Upper lobe of right lung (tissue), 1 donor: ENCODE measurements around the gene BMPR1B. TPM values are rescaled to one million over a fixed set of nuclear protein-coding genes. Genes with fewer than 3 reads are reported as not detected.

Experiments
- ATAC-seq: fragments of 200-7000 bp; cut with Tn5 transposase; one replicate; pipeline ENCODE4 v1.9.1; 2020; ENCODE audit warnings: mild to moderate bottlenecking, moderate library complexity
- DNase-seq: peaks from one replicate; pipeline ENCODE4 v3.0.0-alpha.2; 2020
- H3K27ac ChIP-seq: fragments of 200-600 bp; one replicate; pipeline ENCODE4 v1.8.0; 2022
- H3K27me3 ChIP-seq: fragments of 200-600 bp; one replicate; pipeline ENCODE4 v1.8.0; 2022; ENCODE audit warnings: mild to moderate bottlenecking
- H3K36me3 ChIP-seq: fragments of 200-600 bp; one replicate; pipeline ENCODE4 v1.8.0; 2022
- H3K4me1 ChIP-seq: fragments of 200-600 bp; one replicate; pipeline ENCODE4 v1.8.0; 2022
- H3K4me3 ChIP-seq: fragments of 200-600 bp; one replicate; pipeline ENCODE4 v1.8.0; 2022; ENCODE audit warnings: mild to moderate bottlenecking
- H3K9me3 ChIP-seq: fragments of 200-600 bp; one replicate; pipeline ENCODE4 v1.8.0; 2022
- intact Hi-C: fragments of 100-400 bp; cut with DNase I; formaldehyde crosslinking; loops from one replicate; pipeline ENCODE4 v1.11.0; 2022
- total RNA-seq: library from RNA; stranded (reverse); fragmentation: NEBNext Ultra II Directional; extraction: Animal tissue kit (Norgen Biotek cat#: 25700); gene quantifications from one replicate; pipeline ENCODE4 v1.2.1, GENCODE V29; 2021
- TF ChIP-seq, protein P1 (sequence below): fragments of 200-600 bp; IDR thresholded peaks from one replicate; pipeline ENCODE4 v1.8.0; 2022; ENCODE audit warnings: antibody characterized with exemption
- donor health status: DM: no; HTN: yes; CAD: no; lungs with severe emphysema.

The BMPR1B gene
- total RNA-seq, 1 donor from 2014 or later, result 3.0 TPM

DNA sequence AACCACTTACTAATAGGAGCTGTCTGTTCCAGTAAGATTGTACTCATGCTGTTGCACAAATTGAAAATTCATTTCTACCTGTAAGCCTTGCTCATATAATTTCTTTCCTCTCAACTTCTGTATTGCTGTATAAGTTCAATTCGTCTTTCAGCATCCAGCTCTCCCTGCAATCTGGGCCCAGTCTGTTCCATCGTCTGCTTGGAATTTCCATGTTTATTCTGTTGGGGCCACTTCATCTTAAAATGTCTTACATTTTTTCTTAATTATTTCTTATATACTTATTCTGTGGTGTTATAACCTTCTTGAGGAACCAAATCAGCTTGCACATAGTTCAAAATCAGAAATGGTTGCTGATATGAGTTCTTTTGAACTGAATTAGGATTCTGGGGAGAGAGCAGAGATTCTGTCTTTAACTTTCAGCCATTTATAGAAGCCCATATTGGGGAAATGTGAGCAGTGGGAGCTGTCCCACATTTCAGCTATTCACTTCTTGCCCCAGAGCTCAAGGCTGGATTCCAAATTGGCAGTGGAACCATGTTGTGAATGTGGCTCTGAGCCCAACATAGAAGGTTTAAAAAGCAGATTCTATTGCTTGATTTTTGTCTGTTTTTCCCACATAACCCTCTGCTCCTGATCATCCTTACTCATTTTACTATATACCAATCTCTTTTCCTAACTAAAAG, 291.9 kb downstream of the BMPR1B start:
- no peak for ATAC-seq
- H3K27me3 ChIP-seq, result no peaks in the 10 kb centered on the region
- no peaks in the 10 kb centered on the region for H3K9me3 ChIP-seq
- no peak for DNase-seq
- TF ChIP-seq, protein P1, sequence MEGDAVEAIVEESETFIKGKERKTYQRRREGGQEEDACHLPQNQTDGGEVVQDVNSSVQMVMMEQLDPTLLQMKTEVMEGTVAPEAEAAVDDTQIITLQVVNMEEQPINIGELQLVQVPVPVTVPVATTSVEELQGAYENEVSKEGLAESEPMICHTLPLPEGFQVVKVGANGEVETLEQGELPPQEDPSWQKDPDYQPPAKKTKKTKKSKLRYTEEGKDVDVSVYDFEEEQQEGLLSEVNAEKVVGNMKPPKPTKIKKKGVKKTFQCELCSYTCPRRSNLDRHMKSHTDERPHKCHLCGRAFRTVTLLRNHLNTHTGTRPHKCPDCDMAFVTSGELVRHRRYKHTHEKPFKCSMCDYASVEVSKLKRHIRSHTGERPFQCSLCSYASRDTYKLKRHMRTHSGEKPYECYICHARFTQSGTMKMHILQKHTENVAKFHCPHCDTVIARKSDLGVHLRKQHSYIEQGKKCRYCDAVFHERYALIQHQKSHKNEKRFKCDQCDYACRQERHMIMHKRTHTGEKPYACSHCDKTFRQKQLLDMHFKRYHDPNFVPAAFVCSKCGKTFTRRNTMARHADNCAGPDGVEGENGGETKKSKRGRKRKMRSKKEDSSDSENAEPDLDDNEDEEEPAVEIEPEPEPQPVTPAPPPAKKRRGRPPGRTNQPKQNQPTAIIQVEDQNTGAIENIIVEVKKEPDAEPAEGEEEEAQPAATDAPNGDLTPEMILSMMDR, result no peak
- no peaks in the 10 kb centered on the region for H3K36me3 ChIP-seq
- H3K27ac ChIP-seq, result no peak overlapping the region
- H3K4me1 ChIP-seq, result no peaks in the 10 kb centered on the region
- H3K4me3 ChIP-seq, result no peak overlapping the region
- intact Hi-C loops, result no loop called here

DNA sequence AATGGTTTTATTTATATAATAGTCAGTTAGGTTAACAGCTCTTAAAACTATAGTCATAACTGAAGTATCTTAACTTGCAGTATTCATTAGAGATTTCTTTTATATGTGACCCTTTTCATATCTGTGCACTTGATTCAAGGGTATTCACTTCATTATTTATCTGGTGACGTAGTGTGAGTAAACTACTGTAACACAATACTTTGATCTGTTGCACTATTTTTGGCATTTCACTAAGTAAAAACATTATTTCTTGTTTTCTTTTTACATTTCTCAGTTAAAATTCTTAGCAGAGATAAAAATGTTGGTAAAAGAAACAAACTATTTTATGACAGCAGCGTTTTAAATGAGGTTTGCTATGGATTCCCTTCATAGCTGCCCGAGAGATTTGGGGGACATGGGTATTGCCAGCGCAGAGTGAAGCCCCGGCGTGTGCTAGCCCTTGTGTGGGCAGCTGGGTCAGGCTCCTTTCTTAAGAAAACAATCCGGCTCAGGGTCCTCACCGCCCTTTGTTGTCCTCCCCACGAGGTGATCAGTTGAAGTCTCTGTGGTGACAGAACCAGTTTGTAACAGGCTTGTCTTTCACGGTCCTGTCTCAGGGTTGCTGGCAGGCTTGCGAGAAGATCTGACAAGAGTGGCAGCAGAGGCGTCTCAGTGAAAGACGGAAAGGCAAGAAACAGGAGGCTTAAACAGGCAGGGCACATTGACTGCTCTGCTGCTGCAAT, 293.4 kb downstream of the BMPR1B start:
- no peaks in the 10 kb centered on the region for H3K9me3 ChIP-seq
- H3K36me3 ChIP-seq, result no peaks in the 10 kb centered on the region
- intact Hi-C loops, result no loop called here
- TF ChIP-seq, protein P1, result no peak
- ATAC-seq, result no peak
- DNase-seq, result no peak
- H3K27me3 ChIP-seq, result no peaks in the 10 kb centered on the region
- H3K4me1 ChIP-seq, result no peaks in the 10 kb centered on the region
- no peak overlapping the region for H3K4me3 ChIP-seq
- no peak overlapping the region for H3K27ac ChIP-seq

DNA sequence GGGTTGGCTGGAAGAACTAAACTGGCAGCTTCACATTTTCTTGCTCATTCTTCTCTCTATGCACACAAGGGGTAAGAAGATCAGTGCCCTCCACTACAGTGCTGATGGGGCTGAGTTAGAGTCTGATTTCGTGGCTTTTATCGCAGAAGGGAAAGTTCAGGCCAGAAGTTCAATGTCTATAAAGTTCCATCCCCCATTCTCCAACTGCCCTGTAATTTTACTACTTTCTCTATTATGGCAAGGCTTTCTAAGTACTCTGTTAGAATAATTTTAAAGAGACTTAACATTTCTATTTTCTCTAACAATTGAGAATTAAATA, 293.9 kb downstream of the BMPR1B start:
- intact Hi-C loops, result no loop called here
- H3K4me1 ChIP-seq, result no peaks in the 10 kb centered on the region
- TF ChIP-seq, protein P1, result no peak
- no peaks in the 10 kb centered on the region for H3K9me3 ChIP-seq
- H3K36me3 ChIP-seq, result no peaks in the 10 kb centered on the region
- no peak overlapping the region for H3K27ac ChIP-seq
- no peaks in the 10 kb centered on the region for H3K27me3 ChIP-seq
- ATAC-seq (no peak), DNase-seq (no peak)
- H3K4me3 ChIP-seq, result no peak overlapping the region

DNA sequence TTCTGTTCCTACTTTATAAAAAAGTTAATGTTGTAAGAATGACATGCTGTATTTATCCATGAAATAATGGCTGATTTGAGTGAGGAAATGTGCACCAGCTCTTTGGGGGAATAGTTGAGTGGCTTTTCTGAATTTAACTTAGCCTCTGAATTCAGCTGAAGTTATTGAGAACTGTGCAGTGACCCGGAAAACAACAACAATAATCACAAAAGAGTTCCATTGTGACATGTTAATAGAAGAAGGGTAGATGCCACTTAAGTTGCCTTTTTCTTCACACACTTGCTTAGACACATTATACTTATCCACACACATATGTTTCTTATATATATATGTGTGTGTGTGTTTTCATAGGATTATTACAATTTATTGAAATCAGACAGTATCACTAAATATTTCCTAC, 301.2 kb downstream of the BMPR1B start:
- H3K9me3 ChIP-seq, result no peaks in the 10 kb centered on the region
- intact Hi-C loops, result no loop called here
- TF ChIP-seq, protein P1, result no peak
- DNase-seq (no peak), ATAC-seq (no peak)
- no peaks in the 10 kb centered on the region for H3K36me3 ChIP-seq
- H3K27ac ChIP-seq, result no peak overlapping the region
- no peak overlapping the region for H3K4me3 ChIP-seq
- H3K27me3 ChIP-seq, result no peaks in the 10 kb centered on the region
- H3K4me1 ChIP-seq, result no peaks in the 10 kb centered on the region

DNA sequence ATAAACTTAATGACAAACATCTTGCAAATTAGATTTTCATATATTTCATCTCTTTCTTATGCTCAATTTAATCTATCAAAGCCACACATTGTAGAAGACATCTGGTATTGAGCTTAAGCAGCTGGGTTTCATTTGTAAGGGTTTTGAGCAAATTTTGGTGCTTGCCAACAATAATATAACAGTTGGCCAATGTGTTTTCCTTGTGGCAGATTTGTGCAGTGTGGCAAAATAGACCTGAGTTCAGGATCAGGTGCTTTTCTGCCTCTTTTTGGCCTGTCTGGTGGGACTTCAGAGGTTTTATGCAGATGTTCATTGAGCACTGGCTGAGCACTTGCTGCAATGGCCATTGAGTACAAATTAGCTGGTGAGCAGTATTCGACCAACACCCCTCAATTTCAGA, 301.9 kb downstream of the BMPR1B start:
- TF ChIP-seq, protein P1, result no peak
- ATAC-seq (no peak), DNase-seq (no peak)
- H3K9me3 ChIP-seq, result no peaks in the 10 kb centered on the region
- H3K4me3 ChIP-seq, result no peak overlapping the region
- H3K27me3 ChIP-seq, result no peaks in the 10 kb centered on the region
- intact Hi-C loops, result no loop called here
- H3K27ac ChIP-seq, result no peak overlapping the region
- no peaks in the 10 kb centered on the region for H3K36me3 ChIP-seq
- no peaks in the 10 kb centered on the region for H3K4me1 ChIP-seq
